A673 (cell line): ENCODE measurements around the gene EPN1.

Source experiments
- CTCF ChIP-seq: fragments of 300-800, 200-600 bp; sonication (generic); conservative IDR thresholded peaks from 2 replicates; pipeline ENCODE4 v1.5.1; 2017; ENCODE audit warnings: low read depth, mild to moderate bottlenecking, antibody characterized with exemption, low read length, moderate library complexity, mixed read lengths
- EZH2 ChIP-seq: fragments of 200-600 bp; sonication (generic); IDR thresholded peaks from 2 replicates; pipeline ENCODE4 v1.6.1; 2017; ENCODE audit warnings: borderline replicate concordance, low read depth, mild to moderate bottlenecking, mixed read lengths, antibody characterized with exemption, low read length; ENCODE audit not compliant: poor library complexity, severe bottlenecking

DNA sequence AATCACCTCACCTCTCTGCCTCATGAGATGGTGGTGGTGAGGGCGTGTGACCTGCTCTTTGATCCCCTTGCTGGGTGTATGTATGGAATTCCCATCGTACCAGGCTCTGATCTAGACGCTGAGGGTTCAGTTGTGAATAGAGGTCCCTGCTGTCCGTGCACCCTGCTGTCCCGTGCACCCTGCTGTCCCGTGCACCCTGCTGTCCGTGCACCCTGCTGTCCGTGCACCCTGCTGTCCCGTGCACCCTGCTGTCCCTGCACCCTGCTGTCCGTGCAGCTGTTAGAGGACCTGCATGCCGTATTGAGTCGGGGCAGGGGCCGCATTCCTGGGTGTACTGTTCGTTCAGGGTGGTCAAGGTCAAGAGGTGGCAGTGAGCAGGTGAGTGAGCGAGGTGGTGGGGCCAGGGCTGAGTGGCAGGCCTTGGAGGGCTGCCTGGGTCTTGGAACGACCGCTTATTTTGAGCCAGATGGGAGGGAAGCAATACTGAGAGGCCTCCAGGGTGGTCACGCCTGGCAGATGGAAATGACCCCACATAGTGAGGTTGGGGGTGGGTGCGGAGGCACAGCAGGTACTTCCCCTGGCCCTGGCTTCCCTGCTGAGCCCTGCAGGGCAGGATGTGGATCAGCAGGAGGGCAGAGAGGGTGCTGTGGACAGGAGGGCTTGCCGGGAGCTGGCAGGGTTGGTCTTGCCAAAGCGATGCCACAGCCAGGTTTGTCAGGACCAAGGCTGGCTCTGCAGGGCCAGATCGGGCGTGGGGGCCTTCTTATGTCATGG lies 4.6 kb upstream of the EPN1 start:
- no peak for TF ChIP-seq EZH2
- no peak for TF ChIP-seq CTCF
